Spinal cord (tissue), 10 donors: ENCODE measurements around the gene FGFR1OP2. TPM values are rescaled to one million over a fixed set of nuclear protein-coding genes. Genes with fewer than 3 reads are reported as not detected.
"Not testable (repeated sequence)": the region's sequence is repeated elsewhere in the genome, so short reads cannot be mapped to it uniquely, and the experiment has no call there.

ENCODE experiments used
- DNase-seq, 6 donors: peaks; one replicate each; pipeline versions ENCODE4 v3.0.0 to v3.0.0-alpha.2; 2013 to 2015; ENCODE audit warnings: low spot score in 6 of 6, low read depth in 4 of 6
- H3K27ac ChIP-seq: one replicate; pipeline ENCODE4 v1.5.1; 2013; ENCODE audit warnings: low read depth, low read length, control low read depth
- H3K27me3 ChIP-seq: one replicate; pipeline ENCODE4 v1.6.1; 2013; ENCODE audit warnings: low read length; ENCODE audit not compliant: control insufficient read depth, insufficient read depth
- H3K36me3 ChIP-seq: one replicate; pipeline ENCODE4 v1.6.1; 2013; ENCODE audit warnings: low read length; ENCODE audit not compliant: control insufficient read depth, insufficient read depth
- H3K4me1 ChIP-seq: one replicate; pipeline ENCODE4 v1.6.1; 2013; ENCODE audit warnings: low read length; ENCODE audit not compliant: control insufficient read depth, insufficient read depth
- H3K4me3 ChIP-seq: one replicate; pipeline ENCODE4 v1.5.1; 2013; ENCODE audit warnings: low read depth, low read length, control low read depth
- H3K9me3 ChIP-seq: one replicate; pipeline ENCODE4 v1.6.1; 2013; ENCODE audit warnings: low read length; ENCODE audit not compliant: control insufficient read depth, insufficient read depth
- WGBS: methylation state at CpG from one replicate; pipeline ENCODE4 v1.1.5; 2013; ENCODE audit warnings: missing lambda C conversion rate; ENCODE audit not compliant: insufficient coverage; 5-methylcytosine and 5-hydroxymethylcytosine counted together
- polyA plus RNA-seq, 2 donors: library from polyadenylated mRNA; unstranded; fragments of 120-200 nt; gene quantifications; one replicate each; pipeline ENCODE4 v1.2.1, GENCODE V29; 2013; ENCODE audit not compliant: insufficient read length in 2 of 2
- total RNA-seq, 2 donors: library from RNA; depleted of rRNA in 1 of 2; stranded (reverse); fragments of 120-200 nt in 1 of 2; fragments of >200 nt in 1 of 2; gene quantifications; one replicate each; pipeline versions ENCODE4 v1.2.3 to v1.2.4, GENCODE V29; 2013 to 2014
- donor health status: healthy.

FGFR1OP2 gene
- total and polyA plus RNA-seq, 4 donors: 45.9 to 84.4 (median 54.2) TPM

DNA sequence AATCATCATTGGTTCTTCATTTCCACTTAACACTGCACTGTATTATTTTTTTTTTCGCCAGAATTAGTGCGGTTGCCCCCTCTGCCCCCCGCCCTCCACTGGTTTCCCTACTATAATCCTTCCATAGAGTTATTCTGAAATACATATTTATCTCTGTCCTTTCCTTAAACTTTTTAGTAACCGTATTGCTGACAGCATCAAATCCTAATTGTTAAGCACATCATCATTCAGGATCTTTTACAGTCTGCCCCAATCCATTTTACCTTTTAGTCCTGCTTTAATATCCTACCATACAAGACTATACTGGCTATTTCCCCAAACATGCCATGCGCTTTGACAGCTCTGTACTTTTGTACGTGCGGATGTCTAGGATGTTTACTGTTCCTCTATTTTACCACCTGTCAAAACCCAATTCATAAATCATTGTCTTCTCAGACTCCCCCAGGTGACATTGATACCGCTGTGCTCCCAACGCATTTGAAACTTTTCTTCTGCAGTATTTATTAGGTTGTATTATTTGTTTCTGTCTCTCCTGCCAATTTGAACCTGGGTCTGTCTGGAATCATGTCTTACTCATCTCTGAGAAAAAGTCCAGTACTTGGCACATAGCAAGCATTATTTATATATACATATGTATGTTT, 1.0 kb downstream of the FGFR1OP2 start:
- H3K9me3 ChIP-seq: peaks cover 1% of the 10 kb centered on the region
- peak in 1 of 6 donors; percentile 4 for DNase-seq
- 6% methylated on average over 7 of the region's 9 CpGs for WGBS
- H3K27me3 ChIP-seq: no peaks in the 10 kb centered on the region
- H3K36me3 ChIP-seq: no peaks in the 10 kb centered on the region
- peak overlapping the region; percentile 97 for H3K27ac ChIP-seq
- H3K4me1 ChIP-seq: no peaks in the 10 kb centered on the region
- H3K4me3 ChIP-seq: peak overlapping the region; percentile 92

- Histone ChIP-seq H3K4me1 (no peaks in the 10 kb centered on the region), H3K4me3 (peak overlapping the region; percentile 92), H3K27ac (no peak overlapping the region), H3K27me3 (no peaks in the 10 kb centered on the region), H3K36me3 (no peaks in the 10 kb centered on the region), H3K9me3 (peaks cover 3% of the 10 kb centered on the region)
- no peak for DNase-seq
- WGBS: no CpG with 5 or more reads among the region's 1 CpG
These were observed 1.7 kb downstream of the FGFR1OP2 start for GRCh38 chr12:26939953-26940352.

GRCh38 chr12:26940516-26941214, 2.4 kb downstream of the FGFR1OP2 start:
- no peak overlapping the region for H3K27ac ChIP-seq
- DNase-seq: no peak
- H3K4me1 ChIP-seq: no peaks in the 10 kb centered on the region
- WGBS: no CpG with 5 or more reads among the region's 3 CpGs
- H3K9me3 ChIP-seq: peaks cover 3% of the 10 kb centered on the region
- H3K4me3 ChIP-seq: no peak overlapping the region
- H3K27me3 ChIP-seq: no peaks in the 10 kb centered on the region
- no peaks in the 10 kb centered on the region for H3K36me3 ChIP-seq

DNA sequence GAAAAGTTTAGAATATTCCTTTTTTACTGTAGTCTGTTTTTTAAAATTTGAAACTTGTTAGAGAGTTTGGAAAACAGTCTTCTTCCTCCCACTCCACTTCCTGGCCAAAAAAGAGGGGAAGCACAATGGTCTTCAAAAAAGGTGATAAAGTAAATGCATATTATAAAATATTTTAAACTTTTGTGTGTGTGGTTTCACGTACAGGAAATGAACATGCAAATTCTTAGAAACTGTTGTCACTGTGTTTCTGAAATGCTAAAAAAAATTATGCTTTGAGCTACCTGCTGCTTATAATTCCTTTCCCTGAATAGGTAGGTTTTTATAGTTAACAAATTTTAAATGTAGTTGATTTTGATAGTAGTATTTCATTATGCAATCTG, 2.9 kb downstream of the FGFR1OP2 start:
- WGBS: no CpG with 5 or more reads among the region's 1 CpG
- Histone ChIP-seq H3K4me1 (no peaks in the 10 kb centered on the region), H3K4me3 (no peak overlapping the region), H3K27ac (no peak overlapping the region), H3K36me3 (no peaks in the 10 kb centered on the region), H3K27me3 (no peaks in the 10 kb centered on the region), H3K9me3 (peaks cover 3% of the 10 kb centered on the region)
- no peak for DNase-seq

GRCh38 chr12:26948309-26948708, 10.0 kb downstream of the FGFR1OP2 start:
- Histone ChIP-seq H3K4me3 (no peak overlapping the region), H3K27me3 (no peaks in the 10 kb centered on the region), H3K4me1 (no peaks in the 10 kb centered on the region), H3K9me3 (peaks cover 3% of the 10 kb centered on the region), H3K27ac (no peak overlapping the region), H3K36me3 (no peaks in the 10 kb centered on the region)
- no peak for DNase-seq
- 100% methylated on average over 1 of the region's 1 CpG for WGBS

DNA sequence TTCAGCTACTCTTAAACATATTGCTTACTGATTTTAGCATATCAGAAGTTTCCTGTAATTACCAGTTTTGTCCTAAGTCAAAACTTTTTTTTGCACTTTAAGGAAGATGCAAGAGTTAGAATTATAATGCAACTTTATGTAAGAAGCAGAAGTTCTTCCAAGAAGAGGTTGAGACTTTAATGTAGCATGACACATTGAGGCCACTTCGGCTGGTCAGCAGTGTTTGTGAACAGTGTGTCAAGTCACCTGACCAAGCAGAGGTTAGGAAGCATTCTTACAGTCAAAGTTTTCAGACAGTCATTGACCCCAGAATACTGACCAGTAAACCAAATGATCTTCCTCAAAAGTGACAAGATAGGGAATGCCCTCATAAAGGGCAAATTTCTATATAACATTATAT, 15.2 kb downstream of the FGFR1OP2 start:
- H3K27ac ChIP-seq: no peak overlapping the region
- peaks cover 3% of the 10 kb centered on the region for H3K36me3 ChIP-seq
- no peak for DNase-seq
- H3K9me3 ChIP-seq: no peaks in the 10 kb centered on the region
- no peaks in the 10 kb centered on the region for H3K4me1 ChIP-seq
- H3K27me3 ChIP-seq: no peaks in the 10 kb centered on the region
- 78% methylated on average over 1 of the region's 1 CpG for WGBS
- H3K4me3 ChIP-seq: no peak overlapping the region

GRCh38 chr12:26954027-26954426, 15.8 kb downstream of the FGFR1OP2 start:
- Histone ChIP-seq H3K27me3 (no peaks in the 10 kb centered on the region), H3K9me3 (no peaks in the 10 kb centered on the region), H3K4me3 (no peak overlapping the region), H3K4me1 (no peaks in the 10 kb centered on the region), H3K27ac (no peak overlapping the region), H3K36me3 (peaks cover 3% of the 10 kb centered on the region)
- no peak for DNase-seq
- WGBS: 100% methylated on average over 2 of the region's 4 CpGs

DNA sequence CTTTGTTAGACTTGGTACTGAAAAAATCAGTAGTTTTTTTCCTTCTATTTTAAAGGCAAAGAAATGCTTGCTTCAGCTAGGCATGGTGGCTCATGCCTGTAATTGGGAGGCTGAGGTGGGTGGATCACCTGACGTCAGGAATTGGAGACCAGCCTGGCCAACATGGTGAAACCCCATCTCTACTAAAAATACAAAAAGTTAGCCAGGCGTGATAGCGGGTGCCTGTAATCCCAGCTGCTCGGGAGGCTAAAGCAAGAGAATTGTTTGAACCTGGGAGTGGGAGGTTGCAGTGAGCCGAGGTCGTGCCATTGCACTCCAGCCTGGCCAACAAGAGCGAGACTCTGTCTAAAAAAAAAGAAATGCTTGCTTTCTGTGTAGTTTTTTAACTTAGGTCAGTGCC, 23.1 kb downstream of the FGFR1OP2 start:
- H3K9me3 ChIP-seq, H3K27ac ChIP-seq, H3K36me3 ChIP-seq, DNase-seq, H3K4me3 ChIP-seq, H3K27me3 ChIP-seq, H3K4me1 ChIP-seq: not testable (repeated sequence)
- 88% methylated on average over 5 of the region's 7 CpGs for WGBS

GRCh38 chr12:26961803-26962202, 23.5 kb downstream of the FGFR1OP2 start:
- WGBS: 100% methylated on average over 1 of the region's 1 CpG
- Histone ChIP-seq H3K36me3 (peaks cover 3% of the 10 kb centered on the region), H3K4me3 (no peak overlapping the region), H3K27me3 (no peaks in the 10 kb centered on the region), H3K9me3 (no peaks in the 10 kb centered on the region), H3K4me1 (no peaks in the 10 kb centered on the region), H3K27ac (no peak overlapping the region)
- DNase-seq: no peak

DNA sequence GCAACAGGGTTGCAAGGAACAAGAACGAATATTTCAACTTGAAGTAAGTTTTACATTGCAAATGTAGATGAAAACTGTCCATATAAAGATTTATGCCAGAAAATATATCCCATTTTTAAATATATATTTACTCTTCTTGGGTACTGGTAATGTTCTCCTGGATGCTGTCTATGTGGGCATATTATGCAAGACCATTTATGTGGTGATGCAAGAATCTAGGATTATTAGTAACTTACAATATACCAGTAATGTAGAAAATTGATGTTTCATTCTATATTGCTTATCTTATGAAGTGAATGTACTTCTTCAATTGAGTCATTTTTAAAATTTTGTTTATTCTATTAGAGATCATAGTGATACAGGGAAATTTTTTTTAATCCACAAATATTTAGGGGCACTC, 25.1 kb downstream of the FGFR1OP2 start:
- H3K4me1 ChIP-seq: no peaks in the 10 kb centered on the region
- H3K27me3 ChIP-seq: no peaks in the 10 kb centered on the region
- no peak overlapping the region for H3K4me3 ChIP-seq
- no peak for DNase-seq
- no peaks in the 10 kb centered on the region for H3K36me3 ChIP-seq
- H3K9me3 ChIP-seq: no peaks in the 10 kb centered on the region
- WGBS: no CpG with 5 or more reads among the region's 1 CpG
- H3K27ac ChIP-seq: no peak overlapping the region
